GM19463 (cell line): ENCODE measurements around the gene PNLIP.

Experiments used
- ATAC-seq: cut with Tn5 transposase; IDR thresholded peaks from one replicate; pipeline ENCODE4 v1.9.1; 2021; ENCODE audit warnings: mild to moderate bottlenecking, moderate library complexity; ENCODE audit not compliant: unreplicated experiment

Gene PNLIP

GRCh38 chr10:116567335-116567734, 21.6 kb downstream of the PNLIP start:
- ATAC-seq = no peak

GRCh38 chr10:116574797-116575196, 29.1 kb downstream of the PNLIP start:
- no peak for ATAC-seq

- no peak for ATAC-seq
Observed at GRCh38 chr10:116587878-116588591, 42.3 kb downstream of the PNLIP start.

GRCh38 chr10:116588995-116589394, 43.3 kb downstream of the PNLIP start:
- no peak for ATAC-seq

- no peak for ATAC-seq
Observed at GRCh38 chr10:116589926-116590325, 44.2 kb downstream of the PNLIP start.

GRCh38 chr10:116590590-116591444, 45.1 kb downstream of the PNLIP start, which contains the start of gene PNLIPRP1:
Gene PNLIPRP1 (plus strand): TSS chr10:116590959. CDS start chr10:116591130, 171 bp downstream.
- ATAC-seq = no peak

GRCh38 chr10:116593139-116593740, 47.5 kb downstream of the PNLIP start:
- no peak for ATAC-seq

- no peak for ATAC-seq
Observed at GRCh38 chr10:116594525-116595035, 48.8 kb downstream of the PNLIP start.

GRCh38 chr10:116596062-116596461, 50.3 kb downstream of the PNLIP start:
- ATAC-seq = no peak

GRCh38 chr10:116597543-116597942, 51.8 kb downstream of the PNLIP start:
- no peak for ATAC-seq

- no peak for ATAC-seq
Observed at GRCh38 chr10:116598329-116598728, 52.6 kb downstream of the PNLIP start.

- ATAC-seq = no peak
Observed at GRCh38 chr10:116599991-116600390, 54.3 kb downstream of the PNLIP start.

GRCh38 chr10:116602648-116603400, 57.1 kb downstream of the PNLIP start:
- no peak for ATAC-seq

- ATAC-seq = no peak
Observed at GRCh38 chr10:116606061-116606483, 60.3 kb downstream of the PNLIP start.

GRCh38 chr10:116607336-116607735, 61.6 kb downstream of the PNLIP start:
- ATAC-seq = no peak

GRCh38 chr10:116608686-116609594, 63.2 kb downstream of the PNLIP start:
- ATAC-seq = no peak

GRCh38 chr10:116610443-116611152, 64.9 kb downstream of the PNLIP start:
- ATAC-seq = no peak

GRCh38 chr10:116611153-116611545, 65.4 kb downstream of the PNLIP start:
- ATAC-seq = no peak
